Progenitor cell of endocrine pancreas (in vitro differentiated cells): ENCODE results near the gene SPINT2. TPM values are rescaled to one million over a fixed set of nuclear protein-coding genes. Genes with fewer than 3 reads are reported as not detected.
"Not testable (repeated sequence)": the region's sequence is repeated elsewhere in the genome, so short reads cannot be mapped to it uniquely, and the experiment has no call there.

Experiments
- DNase-seq: peaks from one replicate; pipeline ENCODE4 v3.0.0; 2021; ENCODE audit warnings: low spot score; ENCODE audit not compliant: unreplicated experiment
- H3K27ac Mint-ChIP-seq: 2 replicates; pipeline ENCODE4 v1.8.0; 2021; ENCODE audit warnings: mild to moderate bottlenecking, moderate library complexity, mixed read lengths
- H3K27me3 Mint-ChIP-seq: 2 replicates; pipeline ENCODE4 v1.8.0; 2021; ENCODE audit warnings: mixed read lengths
- H3K36me3 Mint-ChIP-seq: 2 replicates; pipeline ENCODE4 v1.8.0; 2022; ENCODE audit warnings: mixed read lengths; ENCODE audit not compliant: insufficient read depth
- H3K4me1 Mint-ChIP-seq: 2 replicates; pipeline ENCODE4 v1.8.0; 2021; ENCODE audit warnings: low read depth, mixed read lengths
- H3K4me3 Mint-ChIP-seq: 2 replicates; pipeline ENCODE4 v1.8.0; 2021; ENCODE audit warnings: low read depth, mild to moderate bottlenecking, moderate library complexity, mixed read lengths
- H3K9me3 Mint-ChIP-seq: 2 replicates; pipeline ENCODE4 v1.8.0; 2021; ENCODE audit warnings: low read depth, mixed read lengths
- total RNA-seq: library from RNA; stranded (reverse); gene quantifications from 2 replicates; pipeline ENCODE4 v1.2.1, GENCODE V29; 2021
- TF ChIP-seq, protein P1 (sequence below): fragments of 200-600 bp; sonication (generic); IDR thresholded peaks from one replicate; pipeline ENCODE4 v1.5.0; 2021; ENCODE audit warnings: antibody characterized with exemption, mild to moderate bottlenecking; ENCODE audit not compliant: unreplicated experiment

SPINT2 gene
- total RNA-seq, 1 donor from 2014 or later, result 519 TPM

DNA sequence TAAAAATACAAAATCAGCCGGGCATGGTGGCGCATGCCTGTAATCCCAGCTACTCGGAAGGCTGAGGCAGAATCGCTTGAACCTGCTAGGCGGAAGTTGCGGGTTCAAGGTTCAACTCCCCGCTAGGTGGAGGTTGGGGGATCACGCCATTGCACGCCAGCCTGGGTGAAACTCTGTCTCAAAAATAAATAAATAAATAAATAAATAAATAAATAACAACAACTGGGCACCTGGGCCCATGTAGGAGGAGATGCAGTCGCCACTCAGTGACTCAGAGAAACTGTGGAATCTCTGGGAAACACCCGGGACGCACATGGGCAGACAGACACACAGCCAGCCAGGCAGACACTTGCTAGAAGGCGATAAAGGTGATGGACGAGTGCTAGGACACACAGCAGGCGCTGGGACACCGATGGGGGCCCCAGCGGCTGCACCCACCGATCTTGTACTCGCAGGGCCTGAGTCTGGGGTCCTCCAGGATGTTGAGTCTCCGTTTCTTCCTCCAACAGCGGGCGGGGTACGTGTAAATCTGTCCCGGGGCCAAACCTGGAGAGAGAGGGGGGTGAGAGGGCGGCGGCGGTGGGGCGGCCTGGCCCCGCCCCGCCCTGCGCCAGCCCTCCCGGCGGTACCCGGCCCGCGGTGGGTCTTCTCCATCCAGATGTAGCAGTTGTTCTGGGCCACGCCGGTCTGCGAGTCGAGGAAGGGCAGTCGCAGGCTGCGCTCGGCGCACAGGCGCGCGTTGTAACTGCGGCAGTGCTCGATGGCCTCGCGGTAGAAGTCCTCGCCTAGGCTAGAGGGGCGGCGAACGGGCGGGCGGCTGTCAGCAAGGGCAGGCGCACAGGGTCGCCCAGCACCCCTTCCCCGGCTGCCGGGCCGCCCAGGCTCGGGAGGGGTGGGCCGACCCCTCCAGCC lies 42.2 kb upstream of the SPINT2 start:
- Mint-ChIP-seq H3K4me3 (no peak overlapping the region), H3K27ac (no peak overlapping the region), H3K4me1 (peaks cover 9% of the 10 kb centered on the region), H3K9me3 (no peaks in the 10 kb centered on the region), H3K36me3 (peaks cover 3% of the 10 kb centered on the region), H3K27me3 (peaks cover 24% of the 10 kb centered on the region)
- DNase-seq, result no peak
- TF ChIP-seq, protein P1, sequence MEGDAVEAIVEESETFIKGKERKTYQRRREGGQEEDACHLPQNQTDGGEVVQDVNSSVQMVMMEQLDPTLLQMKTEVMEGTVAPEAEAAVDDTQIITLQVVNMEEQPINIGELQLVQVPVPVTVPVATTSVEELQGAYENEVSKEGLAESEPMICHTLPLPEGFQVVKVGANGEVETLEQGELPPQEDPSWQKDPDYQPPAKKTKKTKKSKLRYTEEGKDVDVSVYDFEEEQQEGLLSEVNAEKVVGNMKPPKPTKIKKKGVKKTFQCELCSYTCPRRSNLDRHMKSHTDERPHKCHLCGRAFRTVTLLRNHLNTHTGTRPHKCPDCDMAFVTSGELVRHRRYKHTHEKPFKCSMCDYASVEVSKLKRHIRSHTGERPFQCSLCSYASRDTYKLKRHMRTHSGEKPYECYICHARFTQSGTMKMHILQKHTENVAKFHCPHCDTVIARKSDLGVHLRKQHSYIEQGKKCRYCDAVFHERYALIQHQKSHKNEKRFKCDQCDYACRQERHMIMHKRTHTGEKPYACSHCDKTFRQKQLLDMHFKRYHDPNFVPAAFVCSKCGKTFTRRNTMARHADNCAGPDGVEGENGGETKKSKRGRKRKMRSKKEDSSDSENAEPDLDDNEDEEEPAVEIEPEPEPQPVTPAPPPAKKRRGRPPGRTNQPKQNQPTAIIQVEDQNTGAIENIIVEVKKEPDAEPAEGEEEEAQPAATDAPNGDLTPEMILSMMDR, result no peak

DNA sequence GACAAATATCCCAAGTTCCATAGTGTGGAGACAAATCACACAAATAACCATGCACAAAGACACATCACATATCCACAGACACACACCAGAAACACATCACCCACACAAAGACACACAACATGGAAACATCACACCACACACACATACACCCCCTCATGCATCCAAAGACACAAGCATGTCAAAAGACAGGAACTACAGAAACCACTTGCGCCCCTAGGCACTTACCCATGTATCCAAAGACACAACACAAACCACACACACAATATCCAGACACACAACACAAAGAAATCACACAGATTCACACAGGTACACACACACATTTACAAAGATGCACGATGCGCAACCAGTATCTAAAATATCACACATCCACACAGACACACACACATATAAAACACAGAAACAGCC lies 41.3 kb upstream of the SPINT2 start:
- TF ChIP-seq, protein P1, result no peak
- H3K36me3 Mint-ChIP-seq, result peaks cover 3% of the 10 kb centered on the region
- H3K9me3 Mint-ChIP-seq, result no peaks in the 10 kb centered on the region
- peak overlapping the region; percentile 76 for H3K4me3 Mint-ChIP-seq
- no peak for DNase-seq
- H3K27me3 Mint-ChIP-seq, result peaks cover 32% of the 10 kb centered on the region
- peak overlapping the region; percentile 1 for H3K27ac Mint-ChIP-seq
- peaks cover 16% of the 10 kb centered on the region for H3K4me1 Mint-ChIP-seq

DNA sequence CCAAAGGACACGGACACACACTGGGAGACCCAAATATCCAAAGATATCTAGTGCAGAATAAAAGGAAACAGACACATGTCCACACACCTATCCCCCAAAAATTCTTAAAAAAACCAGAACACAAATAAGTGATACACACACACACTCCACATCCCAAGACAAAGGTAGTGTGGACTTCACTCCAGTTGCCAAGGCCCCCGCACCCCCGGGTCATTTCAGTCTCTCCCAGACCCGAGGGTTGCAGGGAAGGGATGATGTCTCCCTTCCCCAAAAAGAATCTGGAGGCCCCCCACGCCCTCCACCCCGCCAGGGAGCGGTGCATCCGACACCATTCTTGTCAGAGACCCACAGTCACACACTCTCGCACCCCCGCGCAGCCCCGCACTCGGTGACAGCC lies 40.8 kb upstream of the SPINT2 start:
- peaks cover 34% of the 10 kb centered on the region for H3K27me3 Mint-ChIP-seq
- H3K4me3 Mint-ChIP-seq, result peak overlapping the region; percentile 76
- H3K27ac Mint-ChIP-seq, result no peak overlapping the region
- no peaks in the 10 kb centered on the region for H3K9me3 Mint-ChIP-seq
- DNase-seq, result no peak
- TF ChIP-seq, protein P1, result no peak
- H3K36me3 Mint-ChIP-seq, result peaks cover under 1% of the 10 kb centered on the region
- peaks cover 17% of the 10 kb centered on the region for H3K4me1 Mint-ChIP-seq

GRCh38 chr19:38224014-38224862 lies 40.1 kb upstream of the SPINT2 start, which contains the start of gene DPF1:
Gene DPF1, minus strand, starts transcription at chr19:38224222. Its CDS starts 80 bp downstream, at chr19:38224142.
- TF ChIP-seq, protein P1, result peak; percentile 31
- H3K36me3 Mint-ChIP-seq, result no peaks in the 10 kb centered on the region
- H3K9me3 Mint-ChIP-seq, result no peaks in the 10 kb centered on the region
- DNase-seq, result peak; percentile 77
- peak within 1 kb of the TSS; percentile 76 for H3K4me3 Mint-ChIP-seq
- peaks cover 38% of the 10 kb centered on the region for H3K27me3 Mint-ChIP-seq
- H3K4me1 Mint-ChIP-seq, result peaks cover 17% of the 10 kb centered on the region
- peak within 1 kb of the TSS; percentile 84 for H3K27ac Mint-ChIP-seq

DNA sequence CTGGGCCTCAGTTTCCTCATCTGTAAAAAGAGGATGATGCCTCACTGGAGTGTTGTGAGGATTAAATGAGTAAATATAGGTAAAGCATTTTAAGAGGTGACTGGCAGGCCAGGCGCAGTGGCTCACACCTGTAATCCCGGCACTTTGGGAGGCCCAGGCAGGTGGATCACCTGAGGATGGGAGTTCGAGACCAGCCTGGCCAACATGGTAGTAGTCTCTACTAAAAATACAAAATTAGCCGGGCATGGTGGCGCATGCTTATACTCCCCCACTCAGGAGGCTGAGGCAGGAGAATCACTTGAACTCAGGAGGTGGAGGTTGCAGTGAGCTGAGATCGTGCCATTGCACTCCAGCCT lies 39.5 kb upstream of the SPINT2 start:
- not testable (repeated sequence) for H3K9me3 Mint-ChIP-seq, H3K27ac Mint-ChIP-seq, DNase-seq, H3K4me3 Mint-ChIP-seq, H3K36me3 Mint-ChIP-seq
- H3K27me3 Mint-ChIP-seq, result peaks cover 39% of the 10 kb centered on the region
- peaks cover 17% of the 10 kb centered on the region for H3K4me1 Mint-ChIP-seq
